22Rv1 (cell line): ENCODE results near the gene UPF3A.

Experiments
- CTCF ChIP-seq: fragments of 450-650 bp; IDR thresholded peaks from 2 replicates; pipeline ENCODE4 v1.5.1; 2017; ENCODE audit warnings: mild to moderate bottlenecking
- ZFX ChIP-seq: fragments of 450-650 bp; IDR thresholded peaks from 2 replicates; pipeline ENCODE4 v1.6.1; 2017; ENCODE audit warnings: antibody characterized with exemption, borderline replicate concordance

DNA sequence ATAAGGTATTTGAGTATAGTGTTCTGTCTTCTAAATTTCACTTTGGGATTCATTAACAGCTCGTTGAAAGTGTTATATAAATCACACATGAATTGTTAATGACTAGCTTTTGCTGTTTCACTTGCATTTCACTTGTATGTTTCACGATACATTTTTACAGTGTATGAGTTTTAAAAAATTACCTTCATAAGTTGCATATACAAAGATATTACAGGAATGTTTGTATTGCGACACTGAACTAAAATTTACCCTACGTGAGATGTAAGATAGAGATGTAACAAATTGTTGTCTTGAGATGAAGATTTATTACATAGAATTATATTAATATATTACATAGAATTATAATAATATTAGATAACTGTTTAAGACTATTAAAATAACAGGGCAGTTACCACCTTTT is 45.2 kb upstream of the UPF3A start:
- no peak for TF ChIP-seq CTCF
- no peak for TF ChIP-seq ZFX
